NOMO-1 treated with DMSO at 0.1 percent for 48 hours (cell line): ENCODE data around the gene OSBPL2.

Experiments
- DNase-seq: peaks from one replicate; lab custom pipeline; 2025; ENCODE audit not compliant: unreplicated experiment; lab: John Stamatoyannopoulos, UW

The OSBPL2 gene

GRCh38 chr20:62323146-62323979 is 85.0 kb downstream of the OSBPL2 start:
- no peak for DNase-seq

DNA sequence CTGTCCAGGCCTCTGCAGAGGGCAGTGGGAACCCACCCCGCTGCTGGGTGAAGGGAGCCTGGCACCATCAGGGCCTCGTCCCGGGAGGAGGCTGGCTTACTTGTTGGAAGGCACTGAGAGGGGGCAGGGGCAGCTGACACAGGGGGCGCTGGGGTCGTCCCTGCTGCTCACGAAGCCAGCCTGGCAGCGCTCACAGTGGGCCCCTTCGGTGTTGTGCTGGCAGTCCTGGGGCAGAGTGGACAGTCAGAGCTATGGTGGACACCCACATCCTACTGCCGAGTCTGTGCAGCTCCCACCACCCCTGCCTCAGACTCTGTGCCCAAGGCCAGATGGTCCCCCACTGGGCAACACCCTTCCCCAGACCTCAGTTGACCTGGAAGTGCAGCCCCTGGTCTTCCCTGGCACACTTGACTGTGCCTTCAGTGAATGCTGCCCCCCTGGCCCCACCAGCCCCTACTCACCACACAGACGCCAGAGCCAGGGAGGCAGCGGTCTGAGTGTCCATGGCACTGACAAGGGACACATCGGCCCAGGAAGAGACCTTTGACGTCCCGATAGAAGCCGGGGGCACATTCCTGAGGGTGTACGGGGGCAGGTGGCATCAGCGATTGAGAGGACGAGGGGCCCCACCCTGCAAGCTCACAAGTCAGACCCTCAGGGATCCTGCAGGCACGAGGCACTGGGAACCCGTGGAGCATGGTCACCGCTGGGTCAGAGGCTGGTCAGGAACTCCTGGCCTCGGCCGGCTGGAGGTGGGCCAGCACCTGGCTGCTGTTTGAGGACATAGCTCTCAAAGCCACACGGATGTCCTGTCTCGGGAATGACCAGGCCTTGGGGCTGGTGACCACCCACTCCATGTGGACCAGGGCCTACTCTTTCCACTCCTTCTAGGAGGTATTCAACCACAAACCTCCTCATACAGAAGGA is 85.9 kb downstream of the OSBPL2 start:
- DNase-seq, result no peak

GRCh38 chr20:62325172-62325905 is 87.0 kb downstream of the OSBPL2 start:
- no peak for DNase-seq

- no peak for DNase-seq
Measured at GRCh38 chr20:62326559-62326958, 88.2 kb downstream of the OSBPL2 start.

DNA sequence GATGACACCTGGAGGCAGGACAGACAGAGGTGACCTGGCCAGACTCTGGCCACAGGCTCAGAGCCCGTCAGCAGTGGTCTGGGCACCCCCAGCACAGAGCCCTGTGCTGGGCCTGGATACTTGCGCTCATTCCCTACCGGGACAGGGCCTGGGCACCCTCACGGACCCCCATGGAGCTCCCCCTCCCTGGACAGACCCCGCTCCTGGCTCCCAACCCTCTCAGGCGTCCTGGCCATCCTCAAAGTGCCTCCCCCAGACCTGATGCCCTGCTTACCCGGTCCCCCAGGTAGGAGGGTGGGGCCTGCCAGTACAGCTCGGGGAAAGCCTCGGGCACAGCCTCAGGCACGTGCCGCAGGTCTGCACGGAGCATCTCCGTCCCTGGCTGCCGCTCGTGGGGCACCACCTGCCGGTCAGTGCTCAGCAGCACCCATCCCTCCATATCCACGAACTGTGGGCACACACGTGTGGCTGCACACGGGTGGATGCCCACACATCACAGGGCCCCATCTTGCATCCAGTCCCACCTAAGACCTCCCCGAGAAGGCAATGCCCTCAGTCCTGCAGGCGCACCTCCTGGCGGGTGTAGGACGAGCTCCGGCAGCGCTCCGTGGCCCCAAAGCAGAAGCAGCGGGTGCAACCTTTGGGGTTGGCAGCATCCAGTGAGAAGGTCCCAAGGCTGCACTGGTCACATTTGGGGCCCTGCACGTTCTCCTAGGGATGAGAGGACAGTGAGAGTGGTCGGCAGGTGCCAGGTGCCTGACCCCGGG is 88.8 kb downstream of the OSBPL2 start:
- DNase-seq, result no peak

GRCh38 chr20:62327726-62328495 is 89.6 kb downstream of the OSBPL2 start:
- no peak for DNase-seq

GRCh38 chr20:62328684-62329388 is 90.5 kb downstream of the OSBPL2 start:
- DNase-seq, result no peak

DNA sequence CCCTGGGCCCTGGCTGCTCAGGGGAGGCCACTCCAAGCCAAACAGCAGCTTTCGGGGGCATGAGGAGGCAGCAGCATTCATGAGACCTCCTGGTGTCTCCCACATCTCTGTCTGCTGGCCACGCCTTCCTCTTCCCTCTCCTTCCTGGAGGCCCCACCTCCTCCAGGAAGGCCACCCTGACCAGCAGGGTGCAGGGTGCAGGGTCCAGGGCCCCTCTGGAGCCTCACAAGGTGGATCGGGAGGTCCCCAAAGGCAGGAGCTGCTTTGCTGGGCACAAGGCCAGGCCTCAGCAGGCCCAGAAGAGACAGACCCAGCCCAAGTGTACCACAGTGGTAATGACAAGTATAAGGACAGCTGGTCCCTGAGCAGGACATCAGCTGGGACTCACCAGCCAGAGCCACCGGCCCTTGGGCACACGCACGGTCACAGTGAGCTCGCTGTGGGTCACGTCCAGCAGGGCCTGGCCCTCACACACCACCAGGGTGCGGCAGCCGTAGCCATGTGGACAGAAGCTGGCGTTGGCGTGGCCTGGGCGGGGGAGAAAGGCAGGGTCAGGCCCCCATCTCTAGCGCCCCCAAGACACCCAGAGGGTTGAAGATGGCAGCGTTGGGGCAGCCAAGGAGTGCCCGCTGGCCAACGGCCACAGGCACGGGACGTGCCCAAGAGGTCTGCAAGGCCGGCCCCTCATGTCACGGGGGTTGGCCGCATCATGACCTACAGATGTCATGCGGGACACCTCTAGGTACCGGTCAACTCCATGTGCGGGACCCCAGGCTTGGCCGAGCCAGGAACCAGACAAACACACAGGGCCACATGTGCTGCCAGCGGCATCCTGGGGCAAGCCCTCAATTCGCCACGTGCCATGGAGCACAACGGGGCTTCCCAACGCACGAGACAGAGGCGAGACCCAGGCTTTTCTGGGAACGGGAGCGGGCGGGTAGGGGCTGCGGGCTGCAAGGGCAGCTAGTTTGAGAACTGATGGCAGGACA is 91.4 kb downstream of the OSBPL2 start:
- no peak for DNase-seq

DNA sequence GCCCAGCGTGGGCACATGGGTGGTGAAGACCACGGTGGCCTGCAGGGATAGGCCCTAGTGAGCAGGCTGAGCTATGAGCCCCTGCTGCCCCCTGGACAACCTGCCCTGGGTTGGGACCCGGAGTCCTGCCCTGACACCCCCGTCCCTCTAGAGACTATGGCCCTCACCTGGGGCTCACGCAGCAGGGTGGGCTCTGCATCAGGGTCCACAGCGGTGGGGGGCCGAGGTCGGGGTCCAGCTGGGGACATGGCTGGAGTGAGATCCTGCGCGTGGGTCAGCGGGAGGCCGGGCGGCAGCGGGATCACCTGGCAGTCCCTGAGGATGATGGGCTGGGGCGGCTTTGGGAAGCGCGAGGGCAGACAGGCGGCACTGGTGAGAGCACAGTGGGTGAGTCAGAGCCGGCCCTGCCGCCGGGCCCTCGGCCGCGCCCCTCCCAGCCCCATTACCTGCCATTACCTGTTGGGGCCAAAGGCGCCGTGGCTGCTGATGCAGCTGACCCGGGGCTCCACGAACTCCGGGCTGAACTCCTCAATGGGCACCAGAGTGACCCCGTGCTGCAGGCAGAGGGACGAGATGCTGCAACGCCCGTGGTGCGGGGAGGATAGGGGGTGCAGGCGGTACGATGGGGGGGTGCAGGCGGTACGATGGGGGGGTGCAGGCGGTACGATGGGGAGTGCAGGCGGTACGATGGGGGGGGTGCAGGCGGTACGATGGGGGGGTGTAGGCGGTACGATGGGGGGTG is 92.4 kb downstream of the OSBPL2 start:
- no peak for DNase-seq

DNA sequence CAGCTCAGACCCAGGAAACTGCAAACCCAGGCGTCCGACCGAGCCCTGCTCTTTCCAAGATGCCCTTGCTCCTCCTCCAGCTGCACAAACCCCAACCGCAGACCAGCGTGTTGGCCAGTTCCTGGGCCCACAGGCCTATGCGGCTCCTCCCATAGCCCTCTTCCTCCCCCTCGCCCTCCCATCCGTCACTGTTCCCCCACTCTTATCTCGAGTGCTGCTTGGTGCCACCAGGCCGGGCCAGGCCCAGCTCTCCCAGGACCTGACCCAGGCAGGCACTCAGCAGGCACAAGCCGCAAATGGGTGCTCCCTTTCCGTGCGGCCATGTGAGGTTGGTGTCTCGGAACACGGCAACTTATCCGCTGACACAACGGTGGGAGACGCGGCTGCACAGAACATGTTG is 93.0 kb downstream of the OSBPL2 start:
- no peak for DNase-seq

DNA sequence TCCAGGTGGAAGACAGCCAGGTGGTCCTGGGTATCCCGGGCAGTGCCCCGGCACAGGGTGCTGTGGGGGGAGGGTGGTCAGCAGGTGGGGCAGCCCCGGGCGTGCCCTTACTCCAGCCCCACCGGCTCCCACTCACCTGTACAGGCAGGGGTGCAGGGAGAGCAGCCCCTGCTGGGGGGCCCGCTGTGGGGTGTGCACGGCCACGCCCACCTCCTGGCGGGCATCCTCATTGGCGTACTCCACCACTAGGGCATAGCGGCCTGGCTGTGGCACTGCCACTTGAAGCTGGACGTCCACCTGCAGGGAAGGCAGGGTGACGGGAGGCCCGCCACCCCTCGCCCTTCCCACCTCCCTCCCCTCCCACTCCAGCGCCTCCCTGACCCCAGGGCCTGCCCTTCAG is 94.1 kb downstream of the OSBPL2 start:
- no peak for DNase-seq

DNA sequence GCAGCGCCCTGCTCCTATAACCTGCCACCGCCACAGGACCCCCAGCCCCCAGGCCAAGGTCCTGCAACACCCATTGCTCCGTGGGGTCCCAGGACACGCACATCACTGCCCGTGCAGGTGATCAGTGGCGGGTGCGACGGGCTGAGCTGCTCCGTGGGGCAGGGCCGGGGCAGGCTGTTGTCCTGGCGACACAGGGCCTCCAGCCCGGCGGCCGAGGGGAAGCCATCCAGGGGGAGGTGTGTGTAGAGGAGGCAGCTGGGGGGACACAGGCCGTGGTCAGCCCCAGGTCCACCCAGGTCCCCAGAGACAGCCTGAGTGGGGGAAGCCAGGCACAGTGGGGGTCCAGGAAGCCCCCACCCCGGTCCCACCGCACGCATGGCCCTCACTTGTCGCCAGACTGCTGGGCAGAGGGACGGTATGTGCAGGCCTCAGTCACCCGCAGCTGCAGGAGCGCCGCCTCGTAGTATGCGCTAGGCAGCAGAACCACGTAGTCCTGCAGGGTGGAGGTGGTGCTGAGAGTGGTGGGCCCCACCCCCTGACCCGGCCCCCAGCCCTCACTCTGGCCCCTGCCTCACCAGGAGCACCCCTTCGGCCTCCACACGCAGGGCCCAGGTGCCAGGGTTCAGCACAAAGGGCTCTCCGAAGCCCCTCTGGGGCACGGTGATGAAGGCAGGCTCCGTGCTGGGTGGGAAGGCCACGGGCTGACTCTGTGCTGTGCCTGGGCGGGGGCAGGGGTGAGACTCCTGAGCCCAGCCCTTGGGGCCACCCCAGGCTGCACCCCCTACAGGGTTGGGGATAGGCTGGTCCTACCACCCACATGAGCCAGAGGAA is 94.9 kb downstream of the OSBPL2 start:
- DNase-seq, result no peak

DNA sequence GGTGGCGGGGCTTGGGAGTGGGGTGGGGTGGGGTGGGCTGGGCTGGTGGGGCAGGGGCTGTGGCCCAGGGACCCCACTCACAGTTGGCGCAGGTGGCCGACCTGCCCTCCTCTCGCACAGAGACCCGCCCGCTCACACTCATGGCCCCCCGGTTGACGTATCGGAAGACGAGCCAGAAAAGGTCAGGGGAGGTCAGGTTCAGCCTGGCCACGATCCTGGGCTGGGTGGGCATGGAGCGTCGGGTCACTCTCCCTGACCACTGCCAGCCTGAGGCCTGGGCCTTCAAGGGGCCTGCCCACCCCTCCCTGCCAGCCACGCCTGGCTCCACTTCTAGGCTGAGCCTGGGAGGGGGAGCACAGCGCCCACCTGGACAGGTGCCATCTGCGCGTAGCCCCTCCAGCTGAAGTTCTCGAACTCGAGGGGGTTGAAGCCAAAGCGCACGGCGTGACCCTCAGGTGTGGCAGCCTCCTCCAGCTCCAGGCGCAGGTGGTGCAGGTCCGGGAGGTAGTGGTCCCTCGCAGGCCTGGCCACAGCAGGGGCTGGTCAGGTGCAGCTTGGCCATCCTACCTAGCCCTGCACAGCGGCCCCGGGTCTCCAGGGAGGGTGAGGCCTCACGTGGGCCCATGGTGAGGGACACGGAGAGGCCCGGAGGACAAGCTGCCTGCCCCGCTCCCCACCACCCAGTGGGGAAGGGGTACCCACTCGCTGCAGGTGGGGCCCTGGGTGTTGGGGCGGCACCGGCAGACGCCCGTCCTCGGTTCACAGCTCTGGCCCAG is 95.7 kb downstream of the OSBPL2 start:
- no peak for DNase-seq

DNA sequence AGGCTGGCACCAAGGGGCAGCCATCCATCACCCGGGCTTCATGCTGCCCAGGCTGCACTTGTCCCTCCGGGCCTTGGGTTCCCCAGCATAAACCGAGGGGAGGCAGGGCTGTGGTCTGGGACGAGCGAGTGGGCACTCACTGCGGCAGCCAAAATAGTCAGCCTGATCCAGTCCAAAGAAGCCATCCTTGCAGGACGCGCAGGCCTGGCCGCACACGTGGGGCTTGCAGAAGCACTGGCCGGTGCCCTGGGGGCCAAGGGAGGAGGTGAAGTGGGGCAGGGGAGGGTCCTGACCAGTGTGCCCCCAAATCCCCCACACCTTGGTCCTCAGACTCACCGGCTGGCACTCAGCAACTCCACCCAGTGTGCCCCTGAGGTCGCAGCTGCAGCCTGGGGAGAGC is 96.6 kb downstream of the OSBPL2 start:
- no peak for DNase-seq

DNA sequence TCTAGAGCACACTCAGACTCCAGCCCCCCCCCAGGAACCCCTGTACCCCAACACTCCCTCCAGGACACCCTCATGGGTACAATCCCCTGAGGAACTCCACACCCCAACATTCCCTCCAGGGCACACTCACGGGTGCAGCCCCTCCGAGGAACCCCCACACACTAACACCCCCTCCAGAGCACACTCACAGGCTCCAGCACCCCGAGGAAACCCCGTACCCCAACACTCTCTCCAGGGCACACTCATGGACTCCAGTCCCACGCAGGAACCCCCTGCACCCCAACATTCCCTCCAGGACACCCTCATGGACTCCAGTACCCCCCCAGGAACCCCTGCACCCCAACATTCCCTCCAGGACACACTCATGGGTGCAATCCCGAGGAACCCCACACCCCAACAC is 97.2 kb downstream of the OSBPL2 start:
- no peak for DNase-seq

DNA sequence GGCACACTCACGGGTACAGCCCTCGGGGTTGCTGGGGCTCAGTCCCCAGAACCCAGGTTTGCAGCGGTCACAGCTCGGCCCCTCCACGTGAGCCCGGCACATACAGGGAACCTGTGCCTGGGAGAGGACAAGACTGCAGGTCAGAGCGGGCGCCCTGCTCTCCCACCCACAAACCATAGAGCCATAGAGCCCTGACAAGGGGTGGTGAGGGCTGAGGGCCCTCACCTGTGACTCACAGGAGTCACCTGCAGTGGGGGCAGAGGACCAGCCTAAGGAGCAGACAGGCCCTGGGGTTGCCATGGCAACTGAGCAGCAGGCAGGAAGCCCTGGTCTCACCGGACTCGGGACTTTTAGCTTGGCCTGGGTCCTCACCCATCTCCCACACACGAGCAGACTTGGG is 98.0 kb downstream of the OSBPL2 start:
- no peak for DNase-seq
